Naive thymus-derived CD8-positive, alpha-beta T cell (primary cell): ENCODE measurements around the gene SYNPO. TPM values are rescaled to one million over a fixed set of nuclear protein-coding genes. Genes with fewer than 3 reads are reported as not detected.

ENCODE experiments used
- ATAC-seq, 2 donors: fragments of 150-1000 bp; cut with Tn5 transposase in 1 of 2; sonication (Bioruptor Pico), chemical (Tn5 transposase) in 1 of 2; 1 replicate in 1 of 2; 2 replicates in 1 of 2; pipeline ENCODE4 v1.10.0; 2021; ENCODE audit warnings: mild to moderate bottlenecking in 2 of 2, moderate library complexity in 2 of 2
- POLR2A ChIA-PET: fragments of 350-600 bp; sonication (Branson Sonifier 250); formaldehyde crosslinking; loops from one replicate; lab custom pipeline; 2021; ENCODE audit warnings: antibody characterized with exemption; lab: Charles Lee
- DNase-seq, 10 donors: peaks; one replicate each; pipeline versions ENCODE4 v3.0.0 to v3.0.0-alpha.2; 2020 to 2022
- H3K27ac Mint-ChIP-seq, 10 donors: one replicate each; pipeline ENCODE4 v1.8.0; 2020 to 2022; ENCODE audit warnings: mild to moderate bottlenecking in 10 of 10, mixed read lengths in 10 of 10, moderate library complexity in 4 of 10, inconsistent platforms in 1 of 10
- H3K27me3 Mint-ChIP-seq, 5 donors: one replicate each; pipeline ENCODE4 v1.8.0; 2021 to 2022; ENCODE audit warnings: mixed read lengths in 5 of 5
- H3K36me3 Mint-ChIP-seq, 3 donors: one replicate each; pipeline ENCODE4 v1.8.0; 2020 to 2022; ENCODE audit warnings: mixed read lengths in 3 of 3, mild to moderate bottlenecking in 2 of 3, inconsistent platforms in 1 of 3
- H3K4me1 Mint-ChIP-seq, 4 donors: one replicate each; pipeline ENCODE4 v1.8.0; 2021 to 2022; ENCODE audit warnings: mixed read lengths in 4 of 4
- H3K4me3 Mint-ChIP-seq, 10 donors: one replicate each; pipeline ENCODE4 v1.8.0; 2020 to 2022; ENCODE audit warnings: mild to moderate bottlenecking in 10 of 10, mixed read lengths in 10 of 10, moderate library complexity in 6 of 10, inconsistent platforms in 1 of 10
- H3K9me3 Mint-ChIP-seq, 9 donors: one replicate each; pipeline ENCODE4 v1.8.0; 2020 to 2022; ENCODE audit warnings: mixed read lengths in 9 of 9, mild to moderate bottlenecking in 3 of 9, inconsistent platforms in 1 of 9, moderate library complexity in 1 of 9
- polyA plus RNA-seq, 3 donors: library from polyadenylated mRNA; unstranded; fragments of 300-500 nt; fragmentation: Illumina TruSeq; gene quantifications; one replicate each; pipeline ENCODE4 v1.2.3, GENCODE V29; 2021
- total RNA-seq, 8 experiments: library from RNA in 2 of 8; stranded (reverse) in 2 of 8; gene quantifications; one replicate each; pipeline ENCODE4 v1.2.3 and lab custom pipeline; 2021 to 2026

Gene SYNPO
- total and polyA plus RNA-seq, 5 experiments from 2014 or later, result 0.71 to 0.83 TPM; not detected in 3

- Mint-ChIP-seq H3K4me3 (no peak overlapping the region), H3K9me3 (no peaks in the 10 kb centered on the region), H3K27ac (peak overlapping the region in 1 of 10 donors; percentile 61), H3K4me1 (peaks cover 3 to 11% (median 10%) of the 10 kb centered on the region in 4 donors), H3K27me3 (peaks cover 3 to 11% (median 8%) of the 10 kb centered on the region in 5 donors), H3K36me3 (no peaks in the 10 kb centered on the region)
- DNase-seq, result no peak
- no peak for ATAC-seq
- POLR2A ChIA-PET, result no interaction called here
Observed at GRCh38 chr5:150660108-150660831, 19.8 kb downstream of the SYNPO start.

- POLR2A ChIA-PET, result interaction anchor here (0.6 kb wide), 1 partner anchor 174 kb away, joined by 10 read pairs; no protein-coding TSS in a partner anchor
- Mint-ChIP-seq H3K4me3 (no peak within 1 kb of the TSS), H3K36me3 (no peaks in the 10 kb centered on the region), H3K27me3 (peaks cover 3 to 11% (median 8%) of the 10 kb centered on the region in 5 donors), H3K27ac (peak within 1 kb of the TSS in 2 of 10 donors; percentile 60 to 61), H3K9me3 (no peaks in the 10 kb centered on the region), H3K4me1 (peaks cover under 1 to 9% (median 7%) of the 10 kb centered on the region in 4 donors)
- DNase-seq, result no peak
- no peak for ATAC-seq
Observed at GRCh38 chr5:150661086-150661485, 20.6 kb downstream of the SYNPO start, which contains the start of gene MYOZ3. Gene MYOZ3, plus strand, starts transcription at chr5:150661251. Its CDS starts 1,691 bp downstream, at chr5:150662942.

GRCh38 chr5:150661821-150662596 lies 21.5 kb downstream of the SYNPO start:
- POLR2A ChIA-PET, result no interaction called here
- Mint-ChIP-seq H3K27me3 (peaks cover 3 to 11% (median 8%) of the 10 kb centered on the region in 5 donors), H3K9me3 (no peaks in the 10 kb centered on the region), H3K4me1 (peaks cover 0 to 9% (median 7%) of the 10 kb centered on the region in 4 donors), H3K27ac (peak overlapping the region in 3 of 10 donors; percentile 41 to 60 (median 51)), H3K36me3 (no peaks in the 10 kb centered on the region), H3K4me3 (no peak overlapping the region)
- DNase-seq, result no peak
- no peak for ATAC-seq

GRCh38 chr5:150662731-150663516 lies 22.5 kb downstream of the SYNPO start:
- POLR2A ChIA-PET, result interaction anchor here (0.7 kb wide), 1 partner anchor 12 kb away, joined by 3 read pairs; no protein-coding TSS in a partner anchor
- no peak for ATAC-seq

GRCh38 chr5:150663936-150664335 lies 23.5 kb downstream of the SYNPO start:
- no peak for DNase-seq
- Mint-ChIP-seq H3K36me3 (no peaks in the 10 kb centered on the region), H3K4me1 (peaks cover 0 to 2% (median 0%) of the 10 kb centered on the region in 4 donors), H3K27ac (no peak overlapping the region), H3K4me3 (no peak overlapping the region), H3K27me3 (peaks cover 3 to 11% (median 8%) of the 10 kb centered on the region in 5 donors), H3K9me3 (no peaks in the 10 kb centered on the region)
- no peak for ATAC-seq
- POLR2A ChIA-PET, result no interaction called here

More at GRCh38 chr5:150662731-150663516, 22.5 kb downstream of the SYNPO start:
- H3K4me1 Mint-ChIP-seq, result peaks cover 0 to 2% (median 0%) of the 10 kb centered on the region in 4 donors
- H3K27me3 Mint-ChIP-seq, result peaks cover 3 to 11% (median 8%) of the 10 kb centered on the region in 5 donors
- DNase-seq, result no peak
- no peak overlapping the region for H3K4me3 Mint-ChIP-seq
- no peaks in the 10 kb centered on the region for H3K9me3 Mint-ChIP-seq
- H3K27ac Mint-ChIP-seq, result no peak overlapping the region
- H3K36me3 Mint-ChIP-seq, result no peaks in the 10 kb centered on the region

GRCh38 chr5:150665044-150665443 lies 24.6 kb downstream of the SYNPO start:
- peaks cover 5 to 16% (median 11%) of the 10 kb centered on the region in 5 donors for H3K27me3 Mint-ChIP-seq
- H3K4me3 Mint-ChIP-seq, result no peak overlapping the region
- DNase-seq, result no peak
- H3K9me3 Mint-ChIP-seq, result no peaks in the 10 kb centered on the region
- H3K36me3 Mint-ChIP-seq, result peaks cover 0 to 2% (median 0%) of the 10 kb centered on the region in 3 donors
- H3K27ac Mint-ChIP-seq, result peak overlapping the region in 1 of 10 donors; percentile 48
- peaks cover 0 to 2% (median 0%) of the 10 kb centered on the region in 4 donors for H3K4me1 Mint-ChIP-seq
- ATAC-seq, result no peak
- POLR2A ChIA-PET, result interaction anchor here (0.7 kb wide), 1 partner anchor 328 kb away, joined by 4 read pairs; no protein-coding TSS in a partner anchor

GRCh38 chr5:150670275-150670947 lies 30.0 kb downstream of the SYNPO start:
- no peak for ATAC-seq
- H3K36me3 Mint-ChIP-seq, result peaks cover 0 to 2% (median 0%) of the 10 kb centered on the region in 3 donors
- POLR2A ChIA-PET, result no interaction called here
- peaks cover 4 to 15% (median 8%) of the 10 kb centered on the region in 4 donors for H3K4me1 Mint-ChIP-seq
- H3K9me3 Mint-ChIP-seq, result no peaks in the 10 kb centered on the region
- H3K4me3 Mint-ChIP-seq, result peak overlapping the region; percentile 31 to 79 (median 70)
- H3K27ac Mint-ChIP-seq, result no peak overlapping the region
- DNase-seq, result no peak
- H3K27me3 Mint-ChIP-seq, result peaks cover 11 to 19% (median 17%) of the 10 kb centered on the region in 5 donors

GRCh38 chr5:150670948-150671310 lies 30.5 kb downstream of the SYNPO start:
- H3K27me3 Mint-ChIP-seq, result peaks cover 11 to 19% (median 17%) of the 10 kb centered on the region in 5 donors
- POLR2A ChIA-PET, result interaction anchor here (1.2 kb wide), 1 partner anchor 30 kb away, joined by 5 read pairs; the partner anchor contains the start of gene RBM22
- DNase-seq (no peak), ATAC-seq (no peak)
- H3K36me3 Mint-ChIP-seq, result peaks cover 0 to 2% (median 0%) of the 10 kb centered on the region in 3 donors
- H3K27ac Mint-ChIP-seq, result peak overlapping the region in 1 of 10 donors; percentile 21
- peaks cover 4 to 15% (median 8%) of the 10 kb centered on the region in 4 donors for H3K4me1 Mint-ChIP-seq
- H3K4me3 Mint-ChIP-seq, result peak overlapping the region; percentile 31 to 79 (median 70)
- no peaks in the 10 kb centered on the region for H3K9me3 Mint-ChIP-seq

- peaks cover 11 to 19% (median 17%) of the 10 kb centered on the region in 5 donors for H3K27me3 Mint-ChIP-seq
- ATAC-seq, result peak; percentile 59 to 76
- peaks cover 0 to 2% (median 0%) of the 10 kb centered on the region in 3 donors for H3K36me3 Mint-ChIP-seq
- H3K4me1 Mint-ChIP-seq, result peaks cover 4 to 15% (median 8%) of the 10 kb centered on the region in 4 donors
- peak overlapping the region in 1 of 10 donors; percentile 34 for H3K27ac Mint-ChIP-seq
- H3K9me3 Mint-ChIP-seq, result no peaks in the 10 kb centered on the region
- DNase-seq, result peak in 4 of 10 donors; percentile 9 to 26 (median 17)
- H3K4me3 Mint-ChIP-seq, result peak overlapping the region; percentile 76 to 87 (median 82)
- POLR2A ChIA-PET, result interaction anchor here (0.6 to 1.2 kb wide), 3 partner anchors 29 to 199 kb away, joined by 4 to 5 read pairs (median 5); partner anchors contain the start of genes RBM22 and SMIM3
Observed at GRCh38 chr5:150671509-150672236, 31.2 kb downstream of the SYNPO start.

GRCh38 chr5:150672237-150672883 lies 31.9 kb downstream of the SYNPO start:
- H3K4me3 Mint-ChIP-seq, result peak overlapping the region; percentile 76 to 87 (median 82)
- H3K36me3 Mint-ChIP-seq, result peaks cover 0 to 2% (median 0%) of the 10 kb centered on the region in 3 donors
- POLR2A ChIA-PET, result interaction anchor here (1.2 kb wide), 2 partner anchors 29 to 106 kb away, joined by 5 read pairs; partner anchors contain the start of genes RBM22 and SMIM3
- peak; percentile 79 to 80 for ATAC-seq
- peaks cover 11 to 19% (median 17%) of the 10 kb centered on the region in 5 donors for H3K27me3 Mint-ChIP-seq
- peak overlapping the region in 4 of 10 donors; percentile 7 to 46 (median 22) for H3K27ac Mint-ChIP-seq
- peak in 3 of 10 donors; percentile 6 to 24 (median 22) for DNase-seq
- H3K9me3 Mint-ChIP-seq, result no peaks in the 10 kb centered on the region
- peaks cover 4 to 15% (median 8%) of the 10 kb centered on the region in 4 donors for H3K4me1 Mint-ChIP-seq
